Measurements from ENCODE around the gene PLSCR4. TPM values are rescaled to one million over a fixed set of nuclear protein-coding genes. Genes with fewer than 3 reads are reported as not detected.
A peak's percentile ranks its signal among the peaks of the same experiment; 100 is the strongest.

PLSCR4 gene
- total and polyA plus RNA-seq, 2 donors from 2014 or later = 11.9 to 33.0 TPM

DNA sequence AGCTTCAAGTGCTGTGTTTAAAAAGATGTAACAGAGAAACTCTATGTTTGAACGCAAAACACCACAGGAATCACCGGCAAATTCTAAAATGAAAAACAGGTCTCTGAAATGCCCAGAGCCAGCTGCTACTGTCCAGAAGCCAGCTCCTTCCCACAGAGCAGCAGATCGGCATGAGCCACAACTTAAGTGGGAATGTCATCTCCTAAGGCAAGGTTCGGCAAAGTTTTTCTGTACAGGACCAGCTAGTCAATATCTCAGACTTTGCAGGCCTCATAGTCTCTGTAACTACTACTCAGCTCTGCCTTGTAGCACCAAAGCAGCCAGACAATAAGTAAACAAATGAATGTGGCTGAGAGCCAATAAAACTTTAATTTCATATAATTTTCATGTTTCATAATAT is 94.8 kb downstream of the PLSCR4 start:
- Histone ChIP-seq H3K9ac (ENCODE audit: low read length in 3 of 3) (peak overlapping the region in 2 of 3 donors; percentile 37 to 55), H3K27ac (ENCODE audit: low read depth in 2 of 2, low read length in 2 of 2) (peak overlapping the region; percentile 45 to 71), H3K36me3 (ENCODE audit: control insufficient read depth in 2 of 3, insufficient read depth in 3 of 3, low read length in 3 of 3) (no peaks in the 10 kb centered on the region), H3K9me3 (ENCODE audit: control insufficient read depth in 2 of 3, insufficient read depth in 1 of 3, low read length in 3 of 3) (no peaks in the 10 kb centered on the region), H3K4me3 (ENCODE audit: low read length in 3 of 3) (peak overlapping the region in 2 of 3 donors; percentile 35 to 40), H3K4me1 (ENCODE audit: control insufficient read depth in 2 of 3, insufficient read depth in 2 of 3, low read depth in 1 of 3, low read length in 3 of 3) (peaks cover 0 to 29% (median 14%) of the 10 kb centered on the region in 3 donors), H3K27me3 (ENCODE audit: control insufficient read depth, insufficient read depth, low read length) (no peaks in the 10 kb centered on the region)
- FAIRE-seq (no peak), DNase-seq (no peak)
- TF ChIP-seq, protein P1, sequence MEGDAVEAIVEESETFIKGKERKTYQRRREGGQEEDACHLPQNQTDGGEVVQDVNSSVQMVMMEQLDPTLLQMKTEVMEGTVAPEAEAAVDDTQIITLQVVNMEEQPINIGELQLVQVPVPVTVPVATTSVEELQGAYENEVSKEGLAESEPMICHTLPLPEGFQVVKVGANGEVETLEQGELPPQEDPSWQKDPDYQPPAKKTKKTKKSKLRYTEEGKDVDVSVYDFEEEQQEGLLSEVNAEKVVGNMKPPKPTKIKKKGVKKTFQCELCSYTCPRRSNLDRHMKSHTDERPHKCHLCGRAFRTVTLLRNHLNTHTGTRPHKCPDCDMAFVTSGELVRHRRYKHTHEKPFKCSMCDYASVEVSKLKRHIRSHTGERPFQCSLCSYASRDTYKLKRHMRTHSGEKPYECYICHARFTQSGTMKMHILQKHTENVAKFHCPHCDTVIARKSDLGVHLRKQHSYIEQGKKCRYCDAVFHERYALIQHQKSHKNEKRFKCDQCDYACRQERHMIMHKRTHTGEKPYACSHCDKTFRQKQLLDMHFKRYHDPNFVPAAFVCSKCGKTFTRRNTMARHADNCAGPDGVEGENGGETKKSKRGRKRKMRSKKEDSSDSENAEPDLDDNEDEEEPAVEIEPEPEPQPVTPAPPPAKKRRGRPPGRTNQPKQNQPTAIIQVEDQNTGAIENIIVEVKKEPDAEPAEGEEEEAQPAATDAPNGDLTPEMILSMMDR (IDR thresholded peaks at IDR 0.05; ENCODE audit: borderline replicate concordance, extremely low read depth, insufficient read depth) = no peak
- intact Hi-C loops (cut with DNase I) = no loop called here

DNA sequence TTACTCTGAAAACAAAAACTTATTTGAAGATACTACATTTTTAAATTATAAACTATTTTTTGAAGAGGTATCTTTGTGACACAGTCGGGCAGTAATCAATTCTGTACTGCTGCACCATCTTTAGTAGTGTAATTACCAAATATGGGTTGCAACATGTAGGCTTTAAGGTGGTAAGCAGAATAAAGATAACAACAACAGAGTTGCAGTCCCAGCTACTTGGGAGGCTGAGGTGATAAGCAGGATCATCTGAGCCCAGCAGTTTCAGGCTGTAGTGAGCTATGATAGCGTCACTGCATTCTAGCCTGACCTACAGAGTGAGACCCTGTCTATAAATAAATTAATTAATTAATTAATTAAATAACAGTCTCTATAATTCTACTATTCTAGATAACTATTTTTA is 95.9 kb downstream of the PLSCR4 start:
- no peaks in the 10 kb centered on the region for H3K36me3 ChIP-seq (ENCODE audit: control insufficient read depth in 2 of 3, insufficient read depth in 3 of 3, low read length in 3 of 3)
- H3K27me3 ChIP-seq (ENCODE audit: control insufficient read depth, insufficient read depth, low read length) = no peaks in the 10 kb centered on the region
- no peak overlapping the region for H3K27ac ChIP-seq (ENCODE audit: low read depth in 2 of 2, low read length in 2 of 2)
- no peak for FAIRE-seq
- TF ChIP-seq, protein P1 (IDR thresholded peaks at IDR 0.05; ENCODE audit: borderline replicate concordance, extremely low read depth, insufficient read depth) = no peak
- no peaks in the 10 kb centered on the region for H3K9me3 ChIP-seq (ENCODE audit: control insufficient read depth in 2 of 3, insufficient read depth in 1 of 3, low read length in 3 of 3)
- peaks cover 0 to 29% (median 14%) of the 10 kb centered on the region in 3 donors for H3K4me1 ChIP-seq (ENCODE audit: control insufficient read depth in 2 of 3, insufficient read depth in 2 of 3, low read depth in 1 of 3, low read length in 3 of 3)
- intact Hi-C loops (cut with DNase I) = no loop called here
- H3K9ac ChIP-seq (ENCODE audit: low read length in 3 of 3) = no peak overlapping the region
- DNase-seq = no peak
- H3K4me3 ChIP-seq (ENCODE audit: low read length in 3 of 3) = no peak overlapping the region

DNA sequence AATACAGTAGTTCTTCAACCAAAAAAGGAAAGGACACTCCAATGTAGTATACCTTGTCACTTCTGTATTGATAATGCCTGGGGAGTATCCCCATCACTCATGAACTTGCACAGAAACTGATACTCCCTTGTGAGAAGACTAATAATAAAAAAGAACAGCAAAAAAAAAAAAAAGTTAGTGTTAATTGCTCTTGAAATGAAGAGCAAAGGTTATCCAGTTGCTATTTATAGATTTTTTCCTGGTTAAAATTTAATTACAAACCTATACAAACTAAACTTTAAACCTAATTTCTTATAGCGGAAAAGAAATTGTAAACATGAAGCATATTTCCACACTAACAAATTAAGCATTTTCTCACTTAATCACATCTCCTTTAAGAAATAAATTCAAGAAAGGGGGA is 96.6 kb downstream of the PLSCR4 start:
- H3K4me3 ChIP-seq (ENCODE audit: low read length in 3 of 3) = no peak overlapping the region
- H3K27me3 ChIP-seq (ENCODE audit: control insufficient read depth, insufficient read depth, low read length) = no peaks in the 10 kb centered on the region
- FAIRE-seq (no peak), DNase-seq (no peak)
- no peak overlapping the region for H3K27ac ChIP-seq (ENCODE audit: low read depth in 2 of 2, low read length in 2 of 2)
- intact Hi-C loops (cut with DNase I) = no loop called here
- H3K4me1 ChIP-seq (ENCODE audit: control insufficient read depth in 2 of 3, insufficient read depth in 2 of 3, low read depth in 1 of 3, low read length in 3 of 3) = peaks cover 2 to 29% (median 16%) of the 10 kb centered on the region in 3 donors
- H3K36me3 ChIP-seq (ENCODE audit: control insufficient read depth in 2 of 3, insufficient read depth in 3 of 3, low read length in 3 of 3) = no peaks in the 10 kb centered on the region
- H3K9ac ChIP-seq (ENCODE audit: low read length in 3 of 3) = no peak overlapping the region
- TF ChIP-seq, protein P1 (IDR thresholded peaks at IDR 0.05; ENCODE audit: borderline replicate concordance, extremely low read depth, insufficient read depth) = no peak
- no peaks in the 10 kb centered on the region for H3K9me3 ChIP-seq (ENCODE audit: control insufficient read depth in 2 of 3, insufficient read depth in 1 of 3, low read length in 3 of 3)

DNA sequence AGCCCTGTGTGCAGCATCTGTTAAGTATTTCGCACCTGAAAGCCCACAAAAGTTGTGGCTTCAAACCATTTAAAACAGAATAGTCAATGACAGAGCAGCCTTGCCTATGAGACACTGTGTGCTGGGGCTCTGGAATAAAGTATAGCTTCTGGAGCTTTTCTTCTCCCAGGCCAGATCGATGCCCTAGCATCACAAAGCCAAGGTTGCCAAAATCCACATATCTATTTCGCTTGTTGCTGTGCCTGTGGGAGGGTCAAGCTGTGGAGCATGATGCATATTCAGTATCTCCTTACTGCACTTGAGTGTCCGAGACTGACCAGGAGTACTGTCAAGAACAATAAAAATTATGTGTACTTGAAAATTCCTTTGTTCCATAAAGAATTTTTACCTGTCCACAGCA is 97.5 kb downstream of the PLSCR4 start:
- FAIRE-seq = no peak
- no peak for DNase-seq
- Histone ChIP-seq H3K27me3 (ENCODE audit: control insufficient read depth, insufficient read depth, low read length) (no peaks in the 10 kb centered on the region), H3K9me3 (ENCODE audit: control insufficient read depth in 2 of 3, insufficient read depth in 1 of 3, low read length in 3 of 3) (no peaks in the 10 kb centered on the region), H3K4me3 (ENCODE audit: low read length in 3 of 3) (no peak overlapping the region), H3K9ac (ENCODE audit: low read length in 3 of 3) (no peak overlapping the region), H3K36me3 (ENCODE audit: control insufficient read depth in 2 of 3, insufficient read depth in 3 of 3, low read length in 3 of 3) (no peaks in the 10 kb centered on the region), H3K4me1 (ENCODE audit: control insufficient read depth in 2 of 3, insufficient read depth in 2 of 3, low read depth in 1 of 3, low read length in 3 of 3) (peaks cover 2 to 24% (median 14%) of the 10 kb centered on the region in 3 donors), H3K27ac (ENCODE audit: low read depth in 2 of 2, low read length in 2 of 2) (no peak overlapping the region)
- TF ChIP-seq, protein P1 (IDR thresholded peaks at IDR 0.05; ENCODE audit: borderline replicate concordance, extremely low read depth, insufficient read depth) = no peak
- intact Hi-C loops (cut with DNase I) = no loop called here
